DND-41 (cell line): ENCODE data around the gene MALRD1.

Source experiments
- ATAC-seq: fragments of 200-7000 bp; cut with Tn5 transposase; 3 replicates; pipeline ENCODE4 v1.9.1; 2021; ENCODE audit warnings: low read depth; ENCODE audit not compliant: insufficient read depth
- DNase-seq: peaks from one replicate; pipeline ENCODE4 v3.0.0-alpha.2; 2020
- H2AFZ ChIP-seq: 2 replicates; pipeline ENCODE4 v1.6.0; 2012; ENCODE audit warnings: low read depth, low read length
- H3K27ac ChIP-seq: 2 replicates; pipeline ENCODE4 v1.5.1; 2012; ENCODE audit warnings: low read length, inconsistent platforms
- H3K27me3 ChIP-seq: fragments of 200-600 bp; sonication (generic); 2 replicates; pipeline ENCODE4 v1.6.0; 2012; ENCODE audit warnings: low read length, mild to moderate bottlenecking, inconsistent platforms; ENCODE audit not compliant: insufficient read depth, poor library complexity
- H3K36me3 ChIP-seq: 2 replicates; pipeline ENCODE4 v1.5.1; 2012; ENCODE audit warnings: low read length, inconsistent platforms; ENCODE audit not compliant: insufficient read depth
- H3K4me1 ChIP-seq: 2 replicates; pipeline ENCODE4 v1.5.1; 2012; ENCODE audit warnings: mild to moderate bottlenecking, low read length; ENCODE audit not compliant: insufficient read depth
- H3K4me2 ChIP-seq: 2 replicates; pipeline ENCODE4 v1.6.0; 2012; ENCODE audit warnings: mild to moderate bottlenecking, moderate library complexity, low read length, inconsistent platforms; ENCODE audit not compliant: insufficient read depth
- H3K4me3 ChIP-seq, 2 experiments: fragments of 200-600 bp in 1 of 2; shearing (Covaris generic) in 1 of 2; 2 replicates each; pipeline ENCODE4 v1.5.1; 2012 to 2016; ENCODE audit warnings: inconsistent platforms in 2 of 2, low read length in 2 of 2, mild to moderate bottlenecking in 2 of 2, low read depth in 1 of 2, moderate library complexity in 1 of 2
- H3K79me2 ChIP-seq: 2 replicates; pipeline ENCODE4 v1.6.0; 2012; ENCODE audit warnings: low read length, inconsistent platforms; ENCODE audit not compliant: insufficient read depth
- H3K9ac ChIP-seq: 2 replicates; pipeline ENCODE4 v1.6.0; 2012; ENCODE audit warnings: low read depth, mild to moderate bottlenecking, inconsistent platforms, low read length, moderate library complexity
- H3K9me3 ChIP-seq: 2 replicates; pipeline ENCODE4 v1.5.1; 2012; ENCODE audit warnings: low read length, moderate library complexity, mild to moderate bottlenecking, inconsistent platforms; ENCODE audit not compliant: insufficient read depth, severe bottlenecking
- H4K20me1 ChIP-seq: 2 replicates; pipeline ENCODE4 v1.6.0; 2012; ENCODE audit warnings: low read length; ENCODE audit not compliant: insufficient read depth
- EZH2 ChIP-seq: IDR thresholded peaks from 3 replicates; pipeline ENCODE4 v1.6.1; 2012; ENCODE audit warnings: borderline replicate concordance, low read depth, mild to moderate bottlenecking, moderate library complexity, low read length, inconsistent platforms; ENCODE audit not compliant: severe bottlenecking
- TF ChIP-seq, protein P1 (sequence below): IDR thresholded peaks from 2 replicates; pipeline ENCODE4 v1.5.1; 2012; ENCODE audit warnings: borderline replicate concordance, low read length, moderate library complexity, mild to moderate bottlenecking; ENCODE audit not compliant: poor library complexity, severe bottlenecking; ENCODE audit errors: extremely low read depth

MALRD1 gene

DNA sequence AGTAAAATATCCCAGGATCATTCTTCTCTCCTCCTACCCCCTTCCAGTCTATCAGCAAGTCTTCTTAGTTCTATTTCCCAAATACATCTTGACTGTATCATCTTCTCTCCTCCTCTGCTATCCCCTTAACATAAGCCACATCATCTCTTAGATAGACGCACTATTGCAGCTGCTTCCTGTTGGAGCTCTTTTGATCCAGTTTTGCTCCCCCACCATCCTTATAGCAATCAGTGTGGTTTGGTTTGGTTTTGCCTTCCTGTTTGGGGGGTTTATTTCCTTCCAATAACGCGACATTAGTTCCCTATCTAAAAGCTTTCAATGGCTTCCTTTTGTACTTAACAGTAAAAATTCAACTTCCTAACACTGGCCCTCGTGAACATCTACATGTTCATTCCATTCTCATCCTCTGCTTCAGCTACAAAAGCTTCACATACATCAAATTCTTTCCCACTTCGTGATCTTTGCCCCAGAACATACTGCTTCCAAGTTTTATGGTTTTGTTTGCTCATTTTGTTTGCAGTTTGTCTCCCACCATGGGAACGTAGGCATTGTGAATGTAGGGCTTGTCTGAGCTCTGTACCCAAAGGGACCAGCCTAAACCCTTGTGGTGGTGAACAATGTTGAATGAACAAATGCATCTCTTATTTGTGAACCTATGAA, 734.0 kb downstream of the MALRD1 start:
- H3K36me3 ChIP-seq, result no peaks in the 10 kb centered on the region
- H3K79me2 ChIP-seq, result no peaks in the 10 kb centered on the region
- no peak overlapping the region for H2AFZ ChIP-seq
- no peaks in the 10 kb centered on the region for H4K20me1 ChIP-seq
- H3K4me2 ChIP-seq, result no peak overlapping the region
- H3K27ac ChIP-seq, result no peak overlapping the region
- no peaks in the 10 kb centered on the region for H3K4me1 ChIP-seq
- H3K27me3 ChIP-seq, result no peaks in the 10 kb centered on the region
- no peaks in the 10 kb centered on the region for H3K9me3 ChIP-seq
- no peak overlapping the region for H3K9ac ChIP-seq
- TF ChIP-seq, protein P1, sequence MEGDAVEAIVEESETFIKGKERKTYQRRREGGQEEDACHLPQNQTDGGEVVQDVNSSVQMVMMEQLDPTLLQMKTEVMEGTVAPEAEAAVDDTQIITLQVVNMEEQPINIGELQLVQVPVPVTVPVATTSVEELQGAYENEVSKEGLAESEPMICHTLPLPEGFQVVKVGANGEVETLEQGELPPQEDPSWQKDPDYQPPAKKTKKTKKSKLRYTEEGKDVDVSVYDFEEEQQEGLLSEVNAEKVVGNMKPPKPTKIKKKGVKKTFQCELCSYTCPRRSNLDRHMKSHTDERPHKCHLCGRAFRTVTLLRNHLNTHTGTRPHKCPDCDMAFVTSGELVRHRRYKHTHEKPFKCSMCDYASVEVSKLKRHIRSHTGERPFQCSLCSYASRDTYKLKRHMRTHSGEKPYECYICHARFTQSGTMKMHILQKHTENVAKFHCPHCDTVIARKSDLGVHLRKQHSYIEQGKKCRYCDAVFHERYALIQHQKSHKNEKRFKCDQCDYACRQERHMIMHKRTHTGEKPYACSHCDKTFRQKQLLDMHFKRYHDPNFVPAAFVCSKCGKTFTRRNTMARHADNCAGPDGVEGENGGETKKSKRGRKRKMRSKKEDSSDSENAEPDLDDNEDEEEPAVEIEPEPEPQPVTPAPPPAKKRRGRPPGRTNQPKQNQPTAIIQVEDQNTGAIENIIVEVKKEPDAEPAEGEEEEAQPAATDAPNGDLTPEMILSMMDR, result no peak
- no peak for TF ChIP-seq EZH2
- DNase-seq, result no peak
- H3K4me3 ChIP-seq, result no peak overlapping the region
- peak; percentile 68 for ATAC-seq

DNA sequence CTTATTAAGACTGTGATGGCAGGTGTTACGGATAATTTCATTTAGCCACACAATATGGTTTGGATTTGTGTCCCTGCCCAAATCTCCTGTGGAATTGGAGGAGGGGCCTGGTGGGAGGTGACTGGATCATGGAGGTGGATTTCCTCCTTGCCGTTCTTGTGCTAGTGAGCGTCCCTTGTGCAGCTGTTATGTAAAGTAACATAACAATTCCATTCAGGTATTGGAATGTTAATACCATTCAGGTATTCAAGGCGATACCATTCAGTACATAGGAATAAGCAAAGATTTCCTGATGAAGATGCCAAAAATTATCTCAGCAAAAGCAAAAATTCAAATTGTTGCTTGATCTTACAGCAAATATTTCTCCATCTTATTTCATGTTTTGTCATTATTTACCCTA, 735.1 kb downstream of the MALRD1 start:
- Histone ChIP-seq H3K36me3 (no peaks in the 10 kb centered on the region), H2AFZ (no peak overlapping the region), H3K4me3 (no peak overlapping the region), H3K9me3 (no peaks in the 10 kb centered on the region), H3K27me3 (no peaks in the 10 kb centered on the region), H3K9ac (no peak overlapping the region), H3K27ac (no peak overlapping the region), H3K4me1 (no peaks in the 10 kb centered on the region), H3K79me2 (no peaks in the 10 kb centered on the region), H4K20me1 (no peaks in the 10 kb centered on the region), H3K4me2 (no peak overlapping the region)
- ATAC-seq (no peak), DNase-seq (no peak)
- TF ChIP-seq EZH2, result no peak
- TF ChIP-seq, protein P1, result no peak
